IMR-90 (cell line): Measurements from ENCODE around the gene USB1. TPM values are rescaled to one million over a fixed set of nuclear protein-coding genes. Genes with fewer than 3 reads are reported as not detected.

Experiments used
- ATAC-seq: fragments of 200-7000 bp; cut with Tn5 transposase; 2 replicates; pipeline ENCODE4 v1.9.1; 2020; ENCODE audit warnings: low read depth, mild to moderate bottlenecking, moderate library complexity
- BruUV-seq: library from RNA; stranded (reverse); fragments of 400-500 nt; replicated peaks from 2 replicates; lab custom pipeline; 2021; lab: Mats Ljungman, UMichigan
- CTCF ChIA-PET: fragments of 300-600 bp; formaldehyde crosslinking; extraction: SDS; loops from one replicate; lab custom pipeline; 2021; ENCODE audit warnings: antibody characterized with exemption; lab: Yijun Ruan, JAX
- POLR2A ChIA-PET: fragments of 300-600 bp; sonication (Branson Sonifier 250); formaldehyde crosslinking; loops from one replicate; lab custom pipeline; 2022; ENCODE audit warnings: antibody characterized with exemption; ENCODE audit not compliant: unreplicated experiment; lab: Charles Lee
- DNase-seq: peaks from one replicate; pipeline ENCODE4 v3.0.0; 2013
- H2AFZ ChIP-seq: replicated peaks from 2 replicates; pipeline ENCODE3; 2013; ENCODE audit warnings: low read length, mild to moderate bottlenecking; ENCODE audit not compliant: poor library complexity
- H2AK5ac ChIP-seq: 2 replicates; pipeline ENCODE4 v1.6.1; 2013; ENCODE audit warnings: low read depth, low read length, inconsistent platforms
- H2AK9ac ChIP-seq: replicated peaks from 2 replicates; pipeline ENCODE3; 2013; ENCODE audit warnings: mild to moderate bottlenecking, low read depth, low read length, moderate library complexity; ENCODE audit not compliant: poor library complexity
- H2BK120ac ChIP-seq: 2 replicates; pipeline ENCODE4 v1.6.1; 2013; ENCODE audit warnings: low read depth, low read length, inconsistent platforms
- H2BK15ac ChIP-seq: 3 replicates; pipeline ENCODE4 v1.6.1; 2013; ENCODE audit warnings: low read depth, low read length, inconsistent platforms
- H2BK20ac ChIP-seq: 2 replicates; pipeline ENCODE4 v1.6.1; 2013; ENCODE audit warnings: low read depth, mild to moderate bottlenecking, inconsistent platforms, low read length, moderate library complexity
- H2BK5ac ChIP-seq: 2 replicates; pipeline ENCODE4 v1.6.1; 2013; ENCODE audit warnings: mild to moderate bottlenecking, low read depth, low read length, inconsistent platforms; ENCODE audit not compliant: poor library complexity, severe bottlenecking
- H3K14ac ChIP-seq: replicated peaks from 2 replicates; pipeline ENCODE4 v1.6.1; 2013; ENCODE audit warnings: low read depth, low read length, inconsistent platforms
- H3K18ac ChIP-seq: 2 replicates; pipeline ENCODE4 v1.6.1; 2013; ENCODE audit warnings: low read depth, low read length, control low read depth
- H3K23ac ChIP-seq: 2 replicates; pipeline ENCODE4 v1.6.1; 2013; ENCODE audit warnings: low read depth, low read length, inconsistent platforms
- H3K27ac ChIP-seq: 2 replicates; pipeline ENCODE4 v1.5.1; 2013; ENCODE audit warnings: mild to moderate bottlenecking, control low read depth, low read length; ENCODE audit not compliant: insufficient read depth
- H3K27me3 ChIP-seq: 2 replicates; pipeline ENCODE4 v1.6.1; 2013; ENCODE audit warnings: low read length; ENCODE audit not compliant: control insufficient read depth, insufficient read depth
- H3K36me3 ChIP-seq: 2 replicates; pipeline ENCODE4 v1.6.1; 2013; ENCODE audit warnings: low read length, mixed read lengths; ENCODE audit not compliant: control insufficient read depth, insufficient read depth
- H3K4ac ChIP-seq: 2 replicates; pipeline ENCODE4 v1.6.1; 2013; ENCODE audit warnings: low read depth, low read length, inconsistent platforms
- H3K4me1 ChIP-seq: 2 replicates; pipeline ENCODE4 v1.6.1; 2013; ENCODE audit warnings: low read length, mixed read lengths; ENCODE audit not compliant: control insufficient read depth, insufficient read depth
- H3K4me2 ChIP-seq: 2 replicates; pipeline ENCODE4 v1.6.1; 2013; ENCODE audit warnings: low read depth, mild to moderate bottlenecking, control low read depth, low read length, moderate library complexity
- H3K4me3 ChIP-seq: 2 replicates; pipeline ENCODE4 v1.5.1; 2013; ENCODE audit warnings: low read depth, mild to moderate bottlenecking, control low read depth, low read length, moderate library complexity; ENCODE audit not compliant: insufficient read depth
- H3K56ac ChIP-seq: 2 replicates; pipeline ENCODE4 v1.6.1; 2013; ENCODE audit warnings: low read length, inconsistent platforms; ENCODE audit not compliant: insufficient read depth; ENCODE audit errors: extremely low read depth
- H3K79me1 ChIP-seq, 2 experiments: 2 replicates each; pipeline ENCODE4 v1.6.1; 2013; ENCODE audit warnings: low read length in 2 of 2, inconsistent platforms in 1 of 2, low read depth in 1 of 2
- H3K9ac ChIP-seq: 2 replicates; pipeline ENCODE4 v1.6.1; 2013; ENCODE audit warnings: low read depth, low read length, control low read depth
- H3K9me1 ChIP-seq: 2 replicates; pipeline ENCODE4 v1.6.1; 2013; ENCODE audit warnings: low read length, inconsistent platforms; ENCODE audit not compliant: insufficient read depth
- H3K9me3 ChIP-seq: 2 replicates; pipeline ENCODE4 v1.6.1; 2013; ENCODE audit warnings: low read length; ENCODE audit not compliant: control insufficient read depth, insufficient read depth
- H4K20me1 ChIP-seq: 2 replicates; pipeline ENCODE4 v1.6.1; 2013; ENCODE audit warnings: low read length, inconsistent platforms; ENCODE audit not compliant: insufficient read depth
- H4K5ac ChIP-seq: 2 replicates; pipeline ENCODE4 v1.6.1; 2013; ENCODE audit warnings: mild to moderate bottlenecking, low read depth, low read length, control low read depth
- H4K8ac ChIP-seq, 2 experiments: 2 replicates each; pipeline ENCODE4 v1.6.1; 2013; ENCODE audit warnings: low read depth in 2 of 2, low read length in 2 of 2, control low read depth in 1 of 2, inconsistent platforms in 1 of 2
- H4K91ac ChIP-seq: 2 replicates; pipeline ENCODE4 v1.6.1; 2013; ENCODE audit warnings: low read depth, low read length, inconsistent platforms; ENCODE audit not compliant: insufficient read depth
- CHD1 ChIP-seq: IDR thresholded peaks from 2 replicates; pipeline ENCODE4 v1.6.1; 2012; ENCODE audit warnings: low read depth, low read length, improper control_type of control experiment
- MAZ ChIP-seq: IDR thresholded peaks from 2 replicates; pipeline ENCODE4 v1.6.1; 2012; ENCODE audit warnings: low read depth, mild to moderate bottlenecking, low read length, improper control_type of control experiment, moderate library complexity, borderline replicate concordance
- WGBS, 2 experiments: methylation state at CpG; one replicate each; pipeline versions ENCODE4 v1.1.5 to v1.1.7; 2013; ENCODE audit warnings: missing lambda C conversion rate in 2 of 2; ENCODE audit not compliant: insufficient read length in 1 of 2; ENCODE audit errors: extremely low coverage in 2 of 2; 5-methylcytosine and 5-hydroxymethylcytosine counted together
- dilution Hi-C: fragments of 300-500 bp; cut with HindIII; formaldehyde crosslinking; loops from one replicate; pipeline ENCODE4 v1.14.3; 2018; ENCODE audit warnings: low sequenced_read_pairs; ENCODE audit not compliant: unreplicated experiment
- in situ Hi-C: fragments of 300-500 bp; cut with MboI; formaldehyde crosslinking; loops from 3 replicates; pipeline ENCODE4 v1.14.3; 2019; ENCODE audit warnings: low sequenced_read_pairs, inconsistent platforms, mixed read lengths
- intact Hi-C: fragments of 100-400 bp; cut with micrococcal nuclease; formaldehyde crosslinking; loops from 2 replicates; pipeline ENCODE4 v1.10.0; 2022
- polyA plus RNA-seq, 3 experiments: library from polyadenylated mRNA; depleted of rRNA; stranded (reverse); fragments of >200 nt; gene quantifications; 2 replicates each; pipeline ENCODE4 v1.2.3, GENCODE V29; 2012; ENCODE audit warnings: low replicate concordance in 1 of 3
- total RNA-seq: library from RNA; depleted of rRNA; stranded (reverse); fragments of >200 nt; gene quantifications from 2 replicates; pipeline ENCODE4 v1.2.3, GENCODE V29; 2012

The USB1 gene
- total and polyA plus RNA-seq, 2 of the 4 experiments (the other 2 are of a cell fraction), result 45.9 to 94.9 TPM

DNA sequence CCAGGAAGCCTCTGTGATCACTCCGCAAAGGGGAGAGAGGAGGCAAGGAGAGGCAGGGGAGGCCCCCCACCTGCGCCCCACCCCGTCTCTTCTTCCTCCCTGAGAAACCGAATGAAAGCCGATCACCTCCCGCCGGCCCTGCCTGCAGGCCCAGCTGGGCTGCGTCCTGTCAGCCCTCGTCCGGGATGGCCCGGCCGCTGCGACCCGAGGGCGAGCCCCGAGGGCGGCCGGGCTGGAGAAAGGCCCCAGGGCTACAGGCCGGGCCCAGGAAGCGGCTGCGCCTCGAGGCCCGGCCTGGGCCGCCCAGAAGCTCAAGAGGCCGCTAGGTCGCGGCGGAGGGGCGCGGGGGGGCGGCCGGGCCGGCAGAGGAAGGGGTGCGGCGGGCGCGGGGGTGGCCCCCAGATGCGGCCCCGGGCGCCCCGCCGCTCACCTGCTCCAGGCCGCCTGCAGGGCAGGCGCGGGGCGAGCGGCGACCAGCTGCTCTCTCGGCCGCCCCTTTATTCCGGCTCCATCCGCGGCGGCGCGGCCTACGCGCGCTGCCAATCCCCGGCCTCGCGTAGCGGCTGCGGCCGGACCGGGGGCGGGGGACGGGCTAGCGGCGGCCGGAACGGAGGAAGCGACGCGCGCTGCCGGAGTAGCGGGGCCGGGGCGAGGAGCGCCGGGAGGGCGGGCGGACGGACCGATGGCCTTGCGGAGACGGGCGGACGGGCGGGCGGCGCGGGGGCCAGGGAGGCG, 1.1 kb upstream of the USB1 start, which contains the start of gene ZNF319:
Gene ZNF319, minus strand, starts transcription at position 702 of the 735 bp plus-strand sequence. CDS start 2,407 bp downstream, outside the sequence.
- peak within 1 kb of the TSS; percentile 46 for H2BK5ac ChIP-seq
- H3K9ac ChIP-seq, result peak within 1 kb of the TSS; percentile 77
- no peaks in the 10 kb centered on the region for H3K9me3 ChIP-seq
- BruUV-seq, result no TSS peak
- in situ Hi-C loops (loop anchor here (5.0 to 10.0 kb wide), 3 partner anchors 103 to 435 kb away; no protein-coding TSS in a partner anchor), intact Hi-C loops (loop anchor here (2.0 to 10.0 kb wide), 4 partner anchors 199 to 423 kb away; no protein-coding TSS in a partner anchor), dilution Hi-C loops (no loop called here)
- 0% methylated on average over 47 of the region's 95 CpGs; no CpG with 5 or more reads in 1 of the 2 experiments for WGBS, 2 experiments
- peak within 1 kb of the TSS; percentile 74; the same call in 1 of the 2 replicates for H2BK120ac ChIP-seq
- H3K4ac ChIP-seq, result peak within 1 kb of the TSS; percentile 85
- H3K14ac ChIP-seq, result peak within 1 kb of the TSS; percentile 87
- peak within 1 kb of the TSS; percentile 50 to 84; a peak in 3 of 4 replicates for H4K8ac ChIP-seq
- no peak within 1 kb of the TSS for H3K18ac ChIP-seq
- H4K20me1 ChIP-seq, result peaks cover 10% of the 10 kb centered on the region
- H3K56ac ChIP-seq, result no peak within 1 kb of the TSS
- TF ChIP-seq MAZ (no peak), CHD1 (peak; percentile 63; the same call in 1 of the 2 replicates)
- peak within 1 kb of the TSS; percentile 72; the same call in 1 of the 2 replicates for H4K91ac ChIP-seq
- peaks cover 11% of the 10 kb centered on the region; the same call in 1 of the 2 replicates for H3K9me1 ChIP-seq
- CTCF ChIA-PET, result interaction anchor here (0.6 kb wide), 1 partner anchor 185 kb away, joined by 3 read pairs; no protein-coding TSS in a partner anchor
- H2AK5ac ChIP-seq, result peak within 1 kb of the TSS; percentile 72
- POLR2A ChIA-PET, result interaction anchor here (0.8 kb wide), 1 partner anchor 9 kb away, joined by 4 read pairs; no protein-coding TSS in a partner anchor
- DNase-seq, result no peak
- H3K23ac ChIP-seq, result peak within 1 kb of the TSS; percentile 13
- peak within 1 kb of the TSS; percentile 100 for H2AFZ ChIP-seq
- H2BK20ac ChIP-seq, result no peak within 1 kb of the TSS
- H3K27ac ChIP-seq, result peak within 1 kb of the TSS; percentile 49
- no peak within 1 kb of the TSS for H4K5ac ChIP-seq
- H3K36me3 ChIP-seq, result peaks cover 38% of the 10 kb centered on the region; the same call in 1 of the 2 replicates
- peaks cover 18 to 57% of the 10 kb centered on the region in 2 experiments for H3K79me1 ChIP-seq
- no peak within 1 kb of the TSS for H2BK15ac ChIP-seq
- peak within 1 kb of the TSS; percentile 97 for H2AK9ac ChIP-seq
- peak within 1 kb of the TSS; percentile 91 for H3K4me2 ChIP-seq
- ATAC-seq, result peak; percentile 22
- peak within 1 kb of the TSS; percentile 70 for H3K4me3 ChIP-seq
- H3K27me3 ChIP-seq, result no peaks in the 10 kb centered on the region
- peaks cover 12% of the 10 kb centered on the region for H3K4me1 ChIP-seq
